Medulla oblongata (tissue), 1 donor: ENCODE results near the gene GLCCI1.
"Not testable (repeated sequence)": the region's sequence is repeated elsewhere in the genome, so short reads cannot be mapped to it uniquely, and the experiment has no call there.

Source experiments
- DNase-seq: peaks from one replicate; pipeline ENCODE4 v3.0.0-alpha.2; 2015; ENCODE audit errors: extremely low spot score

The GLCCI1 gene

DNA sequence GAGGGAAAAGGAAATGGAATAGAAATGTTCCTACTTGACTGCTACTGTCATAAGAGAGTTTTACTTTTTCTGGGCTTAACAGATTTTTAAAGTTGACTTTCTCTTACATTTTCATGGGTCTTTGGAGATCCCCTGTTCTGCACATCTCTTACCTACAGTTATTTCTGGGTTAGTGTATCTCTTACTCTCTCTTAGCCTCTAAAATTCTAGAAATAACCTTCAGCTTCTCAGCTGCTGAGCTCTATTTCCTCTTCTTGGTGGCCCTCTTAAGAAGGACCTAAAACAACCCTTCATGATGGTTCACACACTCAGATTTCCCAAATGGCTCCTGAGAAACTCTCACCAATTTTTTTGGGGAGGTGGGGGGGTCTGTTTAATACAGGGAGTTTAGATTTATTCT is 79.5 kb downstream of the GLCCI1 start:
- DNase-seq, result not testable (repeated sequence)

GRCh38 chr7:8051373-8051772 is 82.8 kb downstream of the GLCCI1 start:
- no peak for DNase-seq

DNA sequence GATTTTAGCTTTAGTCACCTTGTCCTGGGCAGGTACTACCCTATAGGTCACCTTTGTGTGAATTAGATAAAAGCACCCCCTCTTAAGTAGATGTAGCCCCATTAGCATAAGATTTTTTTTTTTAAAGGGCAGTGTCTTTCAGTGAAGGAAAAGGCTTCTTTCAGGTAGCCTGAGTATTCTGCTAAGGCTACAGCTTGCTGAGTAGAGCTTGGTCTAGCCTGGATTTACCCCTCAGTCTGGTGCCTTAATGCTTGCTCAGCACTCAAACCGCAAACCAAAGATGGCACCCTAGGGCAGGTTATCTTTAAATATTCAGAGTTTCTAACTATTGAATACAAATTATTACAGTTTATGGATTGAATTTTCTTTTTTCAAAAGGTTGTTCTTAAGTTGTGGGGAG is 83.4 kb downstream of the GLCCI1 start:
- DNase-seq, result no peak

- no peak for DNase-seq
Observed at GRCh38 chr7:8052824-8053223, 84.2 kb downstream of the GLCCI1 start.

DNA sequence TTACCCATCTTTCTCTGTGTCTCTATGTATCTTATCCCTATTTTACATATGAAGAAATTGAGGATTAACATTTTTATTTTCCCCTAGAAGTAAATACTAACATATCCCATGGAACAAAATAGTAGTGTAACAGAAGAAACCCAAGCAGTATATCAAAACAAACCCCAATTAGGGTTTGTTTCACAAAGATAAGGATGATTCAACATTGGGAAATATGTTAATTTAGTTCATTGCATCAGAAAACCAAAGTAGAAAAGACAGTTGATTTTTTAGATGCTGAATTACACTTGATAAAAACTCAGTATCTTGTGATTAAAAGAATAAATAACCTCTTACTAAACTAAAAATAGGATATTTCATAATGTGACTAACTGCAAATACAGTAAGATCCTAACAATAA is 87.8 kb downstream of the GLCCI1 start:
- no peak for DNase-seq

- no peak for DNase-seq
Observed at GRCh38 chr7:8057566-8057965, 89.0 kb downstream of the GLCCI1 start.

DNA sequence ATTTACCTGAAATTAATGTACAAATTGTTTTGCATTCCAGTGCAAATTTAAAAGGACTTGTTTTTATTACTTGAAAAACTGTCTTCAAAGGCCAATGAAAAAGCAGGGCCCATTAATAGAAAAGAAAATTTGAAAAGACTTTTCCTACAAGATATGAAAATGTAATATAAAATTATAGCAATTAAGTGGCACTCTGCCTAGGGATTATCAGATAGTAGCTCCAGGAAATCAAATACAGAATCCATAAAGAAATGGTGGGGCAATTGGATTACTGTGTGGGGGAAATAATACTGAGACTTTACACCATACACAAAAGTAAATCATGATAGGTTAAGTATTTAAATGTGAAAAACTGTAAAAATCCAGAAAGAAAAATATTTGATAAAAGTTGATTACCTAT is 89.7 kb downstream of the GLCCI1 start:
- DNase-seq, result no peak

- DNase-seq, result no peak
Observed at GRCh38 chr7:8058852-8059251, 90.3 kb downstream of the GLCCI1 start.

- no peak for DNase-seq
Observed at GRCh38 chr7:8060241-8060640, 91.6 kb downstream of the GLCCI1 start.

DNA sequence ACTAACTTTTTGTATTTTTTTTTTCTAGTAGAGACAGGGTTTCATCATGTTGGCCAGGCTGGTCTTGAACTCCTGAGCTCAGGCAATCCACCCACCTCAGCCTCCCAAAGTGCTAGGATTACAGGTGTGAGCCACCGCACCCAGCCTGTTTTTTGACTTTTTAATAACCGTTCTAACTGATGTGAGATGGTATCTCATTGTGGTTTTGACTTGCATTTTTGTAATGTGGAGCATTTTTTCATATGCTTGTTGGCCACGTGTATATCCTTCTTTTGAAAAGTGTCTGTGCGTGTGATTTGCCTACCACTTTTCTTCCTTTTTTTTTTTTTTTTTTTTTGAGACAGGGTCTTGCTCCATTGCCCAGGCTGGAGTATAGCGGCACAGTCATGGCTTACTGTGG is 94.7 kb downstream of the GLCCI1 start:
- not testable (repeated sequence) for DNase-seq

DNA sequence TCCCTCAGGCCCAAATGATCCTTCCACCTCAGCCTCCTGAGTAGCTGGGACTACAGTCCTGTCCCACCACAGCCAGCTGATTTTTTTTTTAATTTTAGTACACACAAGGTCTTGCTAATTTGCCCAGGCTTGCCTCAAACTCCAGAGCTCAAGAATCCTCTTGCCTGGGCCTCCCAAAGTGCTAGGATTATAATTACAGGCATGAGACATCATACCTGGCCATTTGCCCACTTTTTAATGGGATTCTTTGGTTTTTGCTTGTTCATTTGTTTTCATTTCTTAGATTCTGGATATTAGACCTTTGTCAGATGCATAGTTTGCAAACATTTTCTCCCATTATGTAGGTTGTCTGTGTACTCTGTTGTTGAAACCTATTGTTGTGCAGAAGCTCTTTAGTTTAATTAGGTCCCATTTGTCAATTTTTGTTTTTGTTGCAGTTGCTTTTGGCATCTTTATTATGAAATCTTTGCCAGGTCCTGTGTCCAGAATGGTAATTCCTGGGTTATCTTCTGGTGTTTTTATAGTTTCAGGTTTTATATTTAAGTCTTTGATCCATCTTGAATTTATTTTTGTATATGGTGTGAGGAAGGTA is 95.2 kb downstream of the GLCCI1 start:
- DNase-seq, result no peak

- no peak for DNase-seq
Observed at GRCh38 chr7:8064828-8065227, 96.2 kb downstream of the GLCCI1 start.

DNA sequence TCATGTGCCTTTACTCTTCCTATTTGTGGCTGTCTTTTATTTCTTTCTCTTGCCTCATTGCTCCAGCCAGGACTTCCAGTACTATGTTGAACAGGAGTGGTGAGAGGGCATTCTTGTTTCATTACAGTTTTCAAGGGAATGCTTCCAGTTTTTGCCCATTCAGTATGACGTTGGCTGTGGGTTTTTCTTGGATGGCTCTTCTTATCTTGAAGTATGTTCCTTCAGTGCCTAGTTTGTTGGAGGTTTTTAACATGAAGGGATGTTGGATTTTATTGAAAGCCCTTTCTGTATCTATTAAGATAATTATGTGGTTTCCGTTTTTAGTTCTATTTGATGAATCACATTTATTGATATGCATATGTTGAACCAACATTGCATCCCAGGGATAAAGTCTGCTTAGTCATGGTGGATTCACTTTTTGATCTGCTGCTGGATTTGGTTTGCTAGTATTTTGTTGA is 96.8 kb downstream of the GLCCI1 start:
- DNase-seq, result no peak

GRCh38 chr7:8068892-8069686 is 100.5 kb downstream of the GLCCI1 start:
- peak; percentile 30 for DNase-seq

DNA sequence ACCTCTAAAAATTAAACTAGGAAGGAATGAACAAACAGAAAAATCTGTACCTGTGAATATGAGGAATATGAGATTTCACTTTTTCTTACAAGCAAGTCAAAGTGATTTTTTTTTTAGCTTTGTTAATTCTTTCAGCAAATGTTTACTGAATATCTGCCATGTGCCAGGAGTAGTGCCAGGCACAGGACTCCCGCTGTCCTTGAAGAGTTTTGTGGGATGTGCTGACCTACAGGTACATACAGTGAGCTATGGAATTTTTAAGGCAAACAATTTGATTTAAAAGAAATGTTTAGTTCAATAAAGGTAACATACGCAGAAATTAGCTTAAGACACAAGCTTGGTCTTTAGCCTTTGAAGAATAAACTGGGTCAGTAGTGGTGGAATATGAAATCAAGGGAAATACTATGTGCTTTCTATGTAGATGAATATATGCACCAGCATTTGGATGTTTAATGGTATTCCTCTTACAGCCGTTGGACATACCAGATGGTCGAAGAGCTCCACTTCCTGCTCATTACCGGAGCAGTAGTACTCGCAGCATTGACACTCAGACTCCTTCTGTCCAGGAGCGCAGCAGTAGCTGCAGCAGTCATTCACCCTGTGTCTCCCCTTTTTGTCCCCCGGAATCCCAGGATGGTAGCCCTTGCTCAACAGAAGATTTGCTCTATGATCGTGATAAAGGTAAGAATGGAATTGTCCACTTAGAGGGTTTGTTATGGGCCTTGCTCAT is 102.0 kb downstream of the GLCCI1 start:
- DNase-seq, result no peak

GRCh38 chr7:8078418-8078817 is 109.8 kb downstream of the GLCCI1 start:
- DNase-seq, result no peak

DNA sequence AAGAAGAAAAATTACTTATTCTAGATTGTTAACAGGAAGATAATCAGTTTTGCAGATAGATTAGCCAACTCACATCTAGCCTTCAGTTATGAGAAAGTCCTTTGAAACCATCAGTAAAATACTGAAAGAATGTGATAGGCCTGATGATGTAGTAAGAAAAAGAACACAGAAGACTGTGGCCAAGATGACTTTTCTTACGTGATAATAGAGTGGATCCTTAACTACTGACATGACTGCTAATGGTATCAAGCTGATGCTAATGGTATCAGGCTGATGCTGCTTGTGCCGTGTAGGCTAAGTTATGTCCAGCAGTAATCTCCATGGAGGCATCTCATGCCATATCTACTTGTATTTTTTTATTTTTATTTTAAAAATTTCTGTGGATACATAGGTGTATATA is 114.2 kb downstream of the GLCCI1 start:
- no peak for DNase-seq

- DNase-seq, result no peak
Observed at GRCh38 chr7:8084836-8085235, 116.2 kb downstream of the GLCCI1 start.

- DNase-seq, result no peak
Observed at GRCh38 chr7:8085420-8085819, 116.8 kb downstream of the GLCCI1 start.

DNA sequence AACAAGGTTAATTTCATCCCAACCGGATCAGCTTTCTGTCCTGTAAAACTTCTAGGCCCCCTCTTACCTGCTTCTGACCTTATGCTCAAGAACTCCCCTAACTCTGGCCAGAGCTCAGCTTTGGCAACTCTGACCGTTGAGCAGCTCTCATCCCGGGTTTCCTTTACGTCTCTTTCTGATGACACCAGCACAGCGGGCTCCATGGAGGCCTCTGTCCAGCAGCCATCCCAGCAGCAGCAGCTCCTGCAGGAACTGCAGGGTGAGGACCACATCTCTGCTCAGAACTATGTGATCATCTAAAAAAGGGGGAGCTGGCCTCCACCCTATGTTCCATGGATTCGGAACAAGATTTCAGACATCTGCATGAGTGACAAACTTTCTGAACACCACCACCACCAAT is 117.6 kb downstream of the GLCCI1 start:
- DNase-seq, result no peak

DNA sequence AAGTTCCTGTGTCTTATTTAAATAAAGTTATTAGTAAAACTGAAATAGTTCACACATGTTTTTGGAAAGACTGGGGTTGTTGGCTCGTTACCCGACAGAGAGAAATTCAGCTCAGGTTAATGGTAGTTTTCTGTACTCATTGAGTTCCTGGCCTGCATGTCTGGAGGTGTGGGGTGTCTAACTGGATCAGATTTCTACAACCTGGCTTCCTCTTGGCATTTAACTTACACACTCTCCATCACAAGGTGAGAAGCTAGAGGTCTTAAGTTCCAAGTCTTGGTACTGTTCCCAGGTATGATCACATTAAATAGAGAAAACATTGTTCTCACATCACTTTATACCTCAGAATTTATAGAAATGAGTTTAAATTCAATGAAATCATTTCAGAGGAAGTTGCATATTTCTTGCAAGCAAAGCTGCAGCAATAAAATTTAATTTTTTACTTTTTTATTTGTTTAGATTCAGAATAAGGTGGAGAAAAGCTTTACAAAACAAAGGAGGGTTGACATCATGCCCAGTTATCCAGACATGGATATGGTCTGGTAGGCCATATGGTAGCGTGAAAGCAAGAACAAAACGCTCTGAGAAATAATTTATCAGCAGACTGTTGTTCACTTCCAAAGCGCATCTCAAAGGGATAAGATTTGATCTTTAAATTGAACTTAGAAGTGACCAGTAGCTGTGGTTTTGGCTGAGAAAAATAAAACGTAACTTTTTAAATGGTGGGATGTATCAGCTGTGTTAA is 120.6 kb downstream of the GLCCI1 start:
- DNase-seq, result no peak

DNA sequence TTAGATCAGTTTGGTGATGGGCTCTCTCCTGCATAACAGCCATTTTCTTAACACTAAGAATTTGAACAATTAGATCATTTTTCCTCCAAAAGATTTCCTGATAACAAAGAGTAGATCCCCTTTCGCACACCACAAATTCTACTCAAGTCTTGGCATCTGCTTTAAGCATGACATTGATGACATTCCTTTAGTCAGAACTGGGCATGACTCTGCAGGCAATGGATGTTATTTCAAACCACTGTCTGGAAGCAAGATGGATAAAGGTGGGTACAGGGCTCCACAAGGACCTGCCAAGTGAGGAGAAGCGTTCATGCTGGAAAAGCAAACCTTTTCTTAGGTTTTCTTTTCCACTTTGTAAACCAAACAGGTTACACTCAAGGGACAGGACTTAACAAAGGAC is 123.5 kb downstream of the GLCCI1 start:
- no peak for DNase-seq
